OCI-LY3 (cell line): ENCODE measurements around the gene ROR1.

Experiments
- EZH2phosphoT487 ChIP-seq: fragments of 200-600 bp; shearing (Covaris generic); IDR thresholded peaks from 2 replicates; pipeline ENCODE4 v1.6.1; 2018; ENCODE audit warnings: antibody characterized with exemption, mixed run types, low read depth
- TF ChIP-seq, protein P1 (sequence below): fragments of 200-600, 300-600 bp; sonication (generic); IDR thresholded peaks from 2 replicates; pipeline ENCODE4 v1.5.1; 2014; ENCODE audit warnings: antibody characterized with exemption, low read length, low read depth

DNA sequence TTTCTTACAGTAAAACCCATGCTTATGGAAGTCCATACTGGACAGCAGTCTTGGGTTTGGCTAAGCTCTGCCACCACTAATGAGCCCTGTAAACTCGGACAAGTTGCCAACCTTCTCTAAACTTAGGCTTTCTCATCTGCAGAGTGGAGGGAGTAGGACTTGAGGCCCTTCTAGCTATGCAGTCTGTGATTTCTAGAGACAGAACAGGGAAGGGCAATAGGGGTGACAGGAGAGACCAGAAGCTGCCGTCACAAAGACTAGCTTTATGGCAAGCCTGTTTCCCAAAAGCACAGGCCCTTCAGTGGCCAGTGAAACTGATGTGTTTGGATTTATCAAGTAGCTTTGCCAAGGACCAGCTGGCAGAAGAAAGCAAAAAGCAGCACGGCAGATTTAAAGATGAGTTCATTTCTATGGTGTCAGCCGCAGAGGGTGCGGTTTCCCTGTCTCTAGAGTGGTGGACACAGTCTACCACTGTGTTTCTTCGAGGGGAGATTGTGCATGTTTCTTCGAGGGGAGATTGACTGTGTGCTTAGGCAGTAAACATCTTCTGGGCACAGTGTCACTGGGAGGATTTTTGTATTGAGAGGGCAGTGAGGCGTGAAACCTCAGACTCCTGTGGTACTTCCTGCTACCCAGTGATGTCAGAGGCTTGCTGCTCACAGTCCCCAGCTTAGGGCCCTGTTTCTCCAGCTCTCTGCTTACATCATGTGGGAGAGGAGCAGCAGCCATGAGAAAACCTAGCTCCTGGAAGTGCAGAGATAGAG is 119.0 kb downstream of the ROR1 start:
- TF ChIP-seq EZH2phosphoT487, result no peak
- TF ChIP-seq, protein P1, sequence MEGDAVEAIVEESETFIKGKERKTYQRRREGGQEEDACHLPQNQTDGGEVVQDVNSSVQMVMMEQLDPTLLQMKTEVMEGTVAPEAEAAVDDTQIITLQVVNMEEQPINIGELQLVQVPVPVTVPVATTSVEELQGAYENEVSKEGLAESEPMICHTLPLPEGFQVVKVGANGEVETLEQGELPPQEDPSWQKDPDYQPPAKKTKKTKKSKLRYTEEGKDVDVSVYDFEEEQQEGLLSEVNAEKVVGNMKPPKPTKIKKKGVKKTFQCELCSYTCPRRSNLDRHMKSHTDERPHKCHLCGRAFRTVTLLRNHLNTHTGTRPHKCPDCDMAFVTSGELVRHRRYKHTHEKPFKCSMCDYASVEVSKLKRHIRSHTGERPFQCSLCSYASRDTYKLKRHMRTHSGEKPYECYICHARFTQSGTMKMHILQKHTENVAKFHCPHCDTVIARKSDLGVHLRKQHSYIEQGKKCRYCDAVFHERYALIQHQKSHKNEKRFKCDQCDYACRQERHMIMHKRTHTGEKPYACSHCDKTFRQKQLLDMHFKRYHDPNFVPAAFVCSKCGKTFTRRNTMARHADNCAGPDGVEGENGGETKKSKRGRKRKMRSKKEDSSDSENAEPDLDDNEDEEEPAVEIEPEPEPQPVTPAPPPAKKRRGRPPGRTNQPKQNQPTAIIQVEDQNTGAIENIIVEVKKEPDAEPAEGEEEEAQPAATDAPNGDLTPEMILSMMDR, result no peak
